HepG2 (cell line): ENCODE measurements around the gene ALG9. TPM values are rescaled to one million over a fixed set of nuclear protein-coding genes. Genes with fewer than 3 reads are reported as not detected.

Source experiments
- ATF7 ChIP-seq, 2 experiments: fragments of 450-650 bp in 1 of 2; sonication (generic) in 1 of 2; formaldehyde crosslinking in 1 of 2; IDR thresholded peaks; 2 replicates each; pipeline versions ENCODE4 v1.4.0 to v1.6.1; 2016 to 2020; ENCODE audit warnings: antibody characterized with exemption in 1 of 2, mild to moderate bottlenecking in 1 of 2, missing genetic modification reagents in 1 of 2
- CSRNP1 ChIP-seq: sonication (generic); formaldehyde crosslinking; IDR thresholded peaks from 2 replicates; pipeline ENCODE4 v1.8.1; 2023; ENCODE audit warnings: mild to moderate bottlenecking, missing genetic modification reagents
- DNMT1 ChIP-seq: sonication (generic); formaldehyde crosslinking; IDR thresholded peaks from 2 replicates; pipeline ENCODE4 v1.5.1; 2020; ENCODE audit warnings: mild to moderate bottlenecking, missing genetic modification reagents
- ELF4 ChIP-seq: sonication (generic); formaldehyde crosslinking; IDR thresholded peaks from 2 replicates; pipeline ENCODE4 v1.5.0; 2020; ENCODE audit warnings: missing genetic modification reagents, mild to moderate bottlenecking, moderate library complexity, borderline replicate concordance
- FOXC1 ChIP-seq: sonication (generic); formaldehyde crosslinking; IDR thresholded peaks from 2 replicates; pipeline ENCODE4 v1.8.0; 2022; ENCODE audit warnings: mild to moderate bottlenecking, missing genetic modification reagents, borderline replicate concordance
- FOXK2 ChIP-seq: fragments of 450-650 bp; IDR thresholded peaks from 2 replicates; pipeline ENCODE4 v1.6.1; 2016
- MEIS2 ChIP-seq: sonication (generic); formaldehyde crosslinking; IDR thresholded peaks from 2 replicates; pipeline ENCODE4 v1.9.0; 2021; ENCODE audit warnings: mild to moderate bottlenecking, missing genetic modification reagents
- MTA1 ChIP-seq: sonication (generic); formaldehyde crosslinking; IDR thresholded peaks from 2 replicates; pipeline ENCODE4 v1.4.0; 2020; ENCODE audit warnings: missing genetic modification reagents, mild to moderate bottlenecking, borderline replicate concordance
- NCOA5 ChIP-seq: sonication (generic); formaldehyde crosslinking; IDR thresholded peaks from 2 replicates; pipeline ENCODE4 v1.4.0; 2020; ENCODE audit warnings: missing genetic modification reagents
- NCOR1 ChIP-seq: fragments of 200-600 bp; sonication (generic); IDR thresholded peaks from 2 replicates; pipeline ENCODE4 v1.7.0; 2017; ENCODE audit warnings: antibody characterized with exemption, low read length, borderline replicate concordance
- NFIC ChIP-seq: IDR thresholded peaks from 2 replicates; pipeline ENCODE4 v1.6.1; 2012; ENCODE audit warnings: mild to moderate bottlenecking, low read length, inconsistent platforms
- NR2F2 ChIP-seq: IDR thresholded peaks from 2 replicates; pipeline ENCODE4 v1.6.1; 2012; ENCODE audit warnings: low read depth, inconsistent platforms, borderline replicate concordance
- PAX8 ChIP-seq: sonication (generic); formaldehyde crosslinking; IDR thresholded peaks from 2 replicates; pipeline ENCODE4 v1.8.0; 2022; ENCODE audit warnings: mild to moderate bottlenecking, missing genetic modification reagents, borderline replicate concordance
- RBFOX2 ChIP-seq: fragments of 200-400 bp; formaldehyde crosslinking; IDR thresholded peaks from 2 replicates; pipeline ENCODE4 v1.6.1; 2017; ENCODE audit warnings: low read depth, mild to moderate bottlenecking, low read length
- RXRA ChIP-seq: sonication (generic); formaldehyde crosslinking; IDR thresholded peaks from 2 replicates; pipeline ENCODE4 v1.5.1; 2020; ENCODE audit warnings: missing genetic modification reagents
- SALL2 ChIP-seq: sonication (generic); formaldehyde crosslinking; IDR thresholded peaks from 2 replicates; pipeline ENCODE4 v1.8.1; 2023; ENCODE audit warnings: mild to moderate bottlenecking, missing genetic modification reagents, inconsistent platforms
- STAT5B ChIP-seq: sonication (generic); formaldehyde crosslinking; IDR thresholded peaks from 2 replicates; pipeline ENCODE4 v1.4.0; 2020; ENCODE audit warnings: missing genetic modification reagents
- TCF7L2 ChIP-seq: IDR thresholded peaks from 2 replicates; pipeline ENCODE4 v1.6.1; 2011; ENCODE audit warnings: mild to moderate bottlenecking, low read depth, low read length, moderate library complexity
- UBTF ChIP-seq: sonication (generic); formaldehyde crosslinking; IDR thresholded peaks from 2 replicates; pipeline ENCODE4 v1.4.0; 2020; ENCODE audit warnings: mild to moderate bottlenecking, missing genetic modification reagents
- ZNF160 ChIP-seq: sonication (generic); formaldehyde crosslinking; IDR thresholded peaks from 2 replicates; pipeline ENCODE4 v1.8.0; 2022; ENCODE audit warnings: mild to moderate bottlenecking, inconsistent platforms, missing genetic modification reagents
- ZNF333 ChIP-seq: sonication (generic); formaldehyde crosslinking; IDR thresholded peaks from 2 replicates; pipeline ENCODE4 v1.4.0; 2020; ENCODE audit warnings: mild to moderate bottlenecking, missing genetic modification reagents, borderline replicate concordance
- ZNF629 ChIP-seq: sonication (generic); formaldehyde crosslinking; conservative IDR thresholded peaks from 2 replicates; pipeline ENCODE4 v1.5.0; 2020; ENCODE audit warnings: missing genetic modification reagents
- ZNF7 ChIP-seq: IDR thresholded peaks from 2 replicates; pipeline ENCODE4 v1.6.1; 2016; ENCODE audit warnings: missing biosample characterization, missing genetic modification reagents
- polyA plus RNA-seq, 8 experiments: library from polyadenylated mRNA; depleted of rRNA in 3 of 8; stranded (reverse) in 7 of 8; unstranded in 1 of 8; fragments of >200 nt; fragmentation: Illumina TruSeq in 4 of 8; extraction: Trizol in 4 of 8; gene quantifications; 2 replicates each; pipeline versions ENCODE4 v1.2.1 to v1.2.3, GENCODE V29; 2011 to 2016; ENCODE audit warnings: low read depth in 4 of 8, missing spikeins in 1 of 8, mixed read lengths in 1 of 8; ENCODE audit not compliant: insufficient read depth in 1 of 8
- total RNA-seq, 5 experiments: library from RNA; depleted of rRNA; stranded (reverse); fragments of >200 nt; fragmentation: Illumina TruSeq; extraction: Trizol; gene quantifications; 2 replicates each; pipeline ENCODE4 v1.2.3, GENCODE V29; 2016; ENCODE audit warnings: low read depth in 1 of 5

Gene ALG9
- total and polyA plus RNA-seq, 2 of the 13 experiments (the other 11 are each of a cell fraction or from before 2014, with no cell fraction given) = 39.4 to 40.6 TPM

- no peak for TF ChIP-seq CSRNP1
- no peak for TF ChIP-seq ZNF629 (CRISPR knock-in tag)
- no peak for TF ChIP-seq RBFOX2
- TF ChIP-seq ATF7 (IDR thresholded peaks at IDR 0.05) = no peak
- no peak for TF ChIP-seq ATF7 (CRISPR knock-in tag; IDR thresholded peaks at IDR 0.05)
- TF ChIP-seq ELF4 = peak; percentile 96; the same call in 1 of the 2 replicates
- 0 out of 2 replicates have a peak, but pooled peaks have one; percentile 44 for TF ChIP-seq MEIS2 (CRISPR knock-in tag)
- TF ChIP-seq RXRA (CRISPR knock-in tag) = no peak
- no peak for TF ChIP-seq TCF7L2
- TF ChIP-seq NCOA5 (CRISPR knock-in tag) = no peak
- no peak for TF ChIP-seq ZNF160 (CRISPR knock-in tag)
- TF ChIP-seq SALL2 (CRISPR knock-in tag) = no peak
- peak; percentile 41; the same call in 1 of the 2 replicates for TF ChIP-seq MTA1 (CRISPR knock-in tag)
- no peak for TF ChIP-seq DNMT1 (CRISPR knock-in tag)
- no peak for TF ChIP-seq ZNF333 (CRISPR knock-in tag)
- TF ChIP-seq FOXC1 = 0 out of 2 replicates have a peak, but pooled peaks have one; percentile 33
- no peak for TF ChIP-seq FOXK2
- TF ChIP-seq NR2F2 = no peak
- TF ChIP-seq STAT5B (CRISPR knock-in tag) = no peak
- 0 out of 2 replicates have a peak, but pooled peaks have one; percentile 22 for TF ChIP-seq NFIC
- TF ChIP-seq PAX8 (CRISPR knock-in tag) = no peak
- TF ChIP-seq ZNF7 (CRISPR knock-in tag) = no peak
- TF ChIP-seq UBTF (CRISPR knock-in tag) = no peak
- peak; percentile 23; the same call in 1 of the 2 replicates for TF ChIP-seq NCOR1
These were observed 47.2 kb upstream of the ALG9 start, which contains the start of gene C11orf52 (continued) for GRCh38 chr11:111918390-111919256.
